ENCODE results near the gene RRAGC. TPM values are rescaled to one million over a fixed set of nuclear protein-coding genes. Genes with fewer than 3 reads are reported as not detected.

Gene RRAGC
- total and polyA plus RNA-seq, 2 of the 13 experiments (the other 11 are each of a cell fraction or from before 2014, with no cell fraction given), result 7.6 to 8.0 TPM

DNA sequence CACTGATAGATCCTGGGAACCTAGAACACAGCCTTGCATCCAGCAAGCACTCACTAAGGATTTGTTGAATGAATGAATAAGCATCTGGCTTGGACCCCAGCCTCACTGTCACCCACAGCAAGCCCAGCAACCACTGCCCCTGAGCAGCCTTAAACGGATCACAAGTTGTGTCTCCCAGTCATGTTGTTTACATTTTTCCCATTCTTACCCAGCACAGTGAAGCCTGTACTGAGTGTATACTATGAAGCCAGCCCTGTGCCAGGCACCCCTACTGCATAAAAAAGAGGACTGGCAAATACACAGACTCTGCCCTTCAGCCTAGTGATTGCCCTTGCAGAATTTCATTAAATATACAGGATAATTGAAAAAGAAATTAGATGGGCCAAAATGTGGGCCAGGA is 30.2 kb downstream of the RRAGC start:
- intact Hi-C loops (cut with micrococcal nuclease; ENCODE audit: unreplicated experiment), result no loop called here
- DNase-seq (ENCODE audit: low spot score) (no peak), FAIRE-seq (no peak), ATAC-seq (no peak)
- TF ChIP-seq ERF (CRISPR knock-in tag; IDR thresholded peaks at IDR 0.05) (no peak), ZNF788 (CRISPR knock-in tag; IDR thresholded peaks at IDR 0.05; ENCODE audit: borderline replicate concordance) (no peak), ZBTB49 (CRISPR knock-in tag; IDR thresholded peaks at IDR 0.05; ENCODE audit: borderline replicate concordance) (no peak), ZNF331 (CRISPR knock-in tag; IDR thresholded peaks at IDR 0.05) (no peak), TSC22D2 (CRISPR knock-in tag; IDR thresholded peaks at IDR 0.05; ENCODE audit: borderline replicate concordance) (no peak), ATF4 (CRISPR knock-in tag; IDR thresholded peaks at IDR 0.05) (no peak), ZNF883 (CRISPR knock-in tag; IDR thresholded peaks at IDR 0.05; ENCODE audit: not compliant biosample characterization) (no peak), ISX (CRISPR knock-in tag; conservative IDR thresholded peaks at IDR 0.05) (no peak), WIZ (CRISPR knock-in tag; IDR thresholded peaks at IDR 0.05) (no peak), AHDC1 (CRISPR knock-in tag; IDR thresholded peaks at IDR 0.05; ENCODE audit: borderline replicate concordance) (no peak), ZNF737 (CRISPR knock-in tag; IDR thresholded peaks at IDR 0.05; ENCODE audit: borderline replicate concordance) (no peak)
- POLR2A ChIA-PET, result no interaction called here
- Histone ChIP-seq H3K9me3 (ENCODE audit: low read length) (no peaks in the 10 kb centered on the region), H2AFZ (ENCODE audit: low read length) (no peak overlapping the region), H3K4me2 (ENCODE audit: low read depth, low read length) (no peak overlapping the region), H3K27ac (ENCODE audit: extremely low read length, insufficient read depth, low read length) (no peak overlapping the region), H3K79me2 (ENCODE audit: insufficient read depth, low read length) (no peaks in the 10 kb centered on the region), H4K20me1 (ENCODE audit: insufficient read depth, low read length) (no peaks in the 10 kb centered on the region), H3K4me1 (ENCODE audit: insufficient read depth, low read length) (no peaks in the 10 kb centered on the region), H3K9ac (ENCODE audit: insufficient read depth, low read depth, low read length) (no peak overlapping the region), H3K4me3 (replicated peaks in 1 of 3; ENCODE audit: insufficient read depth in 1 of 3, low read depth in 2 of 3, low read length in 3 of 3) (no peak overlapping the region), H3K27me3 (ENCODE audit: control insufficient read depth in 1 of 2, insufficient read depth in 2 of 2, low read length in 2 of 2) (peaks cover 3 to 37% of the 10 kb centered on the region in 2 experiments; a peak in 4 of 5 replicates), H3K36me3 (replicated peaks in 1 of 2; ENCODE audit: control insufficient read depth in 1 of 2, insufficient read depth in 2 of 2, low read length in 2 of 2) (no peaks in the 10 kb centered on the region)
- CTCF ChIA-PET (ENCODE audit: low intra/inter-chr PET ratio, low total read pairs), result no interaction called here
- BruUV-seq (replicated peaks), result no TSS peak
- in situ Hi-C loops (cut with HindIII; ENCODE audit: extremely low pct_ligation_motif_present, low pct_unique_long_range_greater_than_20kb), result no loop called here
- 0% methylated on average over 1 of the region's 1 CpG for WGBS (ENCODE audit: low lambda C conversion rate)
